Adipose tissue (tissue), 3 donors: ENCODE measurements around the gene MYO1C. TPM values are rescaled to one million over a fixed set of nuclear protein-coding genes. Genes with fewer than 3 reads are reported as not detected.
"Not testable (repeated sequence)": the region's sequence is repeated elsewhere in the genome, so short reads cannot be mapped to it uniquely, and the experiment has no call there.

Experiments used
- H3K27ac ChIP-seq: one replicate; pipeline ENCODE4 v1.5.1; 2013; ENCODE audit warnings: low read depth, low read length
- WGBS, 3 donors: extraction: QIAGEN DNeasy Blood & Tissue Kit; methylation state at CpG; one replicate each; pipeline ENCODE4 v1.1.7; 2013; 5-methylcytosine and 5-hydroxymethylcytosine counted together
- polyA plus RNA-seq, 3 donors: library from polyadenylated mRNA; stranded (reverse); fragments of 200-250 nt; gene quantifications; one replicate each; pipeline ENCODE4 v1.2.3, GENCODE V29; 2013
- donor health status: healthy with polysubstance abuse.
- donor health status: Bipolar disorder and iron deficiency.
- donor health status: healthy.

Gene MYO1C
- polyA plus RNA-seq, 3 donors: 76.1 to 339 (median 135) TPM

DNA sequence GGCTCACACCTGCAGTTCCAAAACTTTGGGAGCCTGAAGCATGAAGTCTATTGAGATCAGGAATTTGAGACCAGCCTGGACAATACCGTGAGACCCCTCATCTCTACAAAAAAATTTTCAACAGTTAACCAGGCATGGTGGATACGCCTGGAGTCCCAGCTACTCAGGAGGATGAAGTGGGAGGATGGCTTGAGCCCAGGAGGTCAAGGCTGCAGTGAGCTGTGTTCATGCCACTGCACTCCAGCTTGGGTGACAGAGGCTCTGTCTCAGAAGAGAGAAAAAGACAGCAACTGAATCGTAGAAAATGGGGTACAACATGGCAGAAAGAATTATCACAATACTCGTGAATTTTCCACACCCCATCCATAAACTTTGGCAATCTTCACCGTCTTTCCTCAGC, 39.6 kb downstream of the MYO1C start:
- no peak overlapping the region for H3K27ac ChIP-seq
- 49 to 72% (median 66%) methylated on average over 5 of the region's 5 CpGs for WGBS, 3 donors

DNA sequence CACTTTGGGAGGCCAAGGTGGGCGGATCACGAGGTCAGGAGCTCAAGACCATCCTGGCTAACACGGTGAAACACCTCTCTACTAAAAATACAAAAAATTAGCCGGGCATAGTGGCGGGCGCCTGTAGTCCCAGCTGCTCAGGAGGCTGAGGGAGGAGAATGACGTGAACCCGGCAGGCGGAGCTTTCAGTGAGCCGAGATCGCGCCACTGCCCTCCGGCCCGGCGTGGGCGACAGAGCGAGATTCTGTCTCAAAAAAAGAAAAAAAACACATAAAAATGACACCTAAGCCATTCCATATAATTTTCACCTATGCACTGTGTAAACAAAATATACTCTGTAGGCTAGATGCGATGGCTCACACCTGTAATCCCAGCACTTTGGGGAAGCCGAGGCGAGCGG, 42.2 kb downstream of the MYO1C start:
- 96 to 98% (median 96%) methylated on average over 21 of the region's 21 CpGs for WGBS, 3 donors
- not testable (repeated sequence) for H3K27ac ChIP-seq

DNA sequence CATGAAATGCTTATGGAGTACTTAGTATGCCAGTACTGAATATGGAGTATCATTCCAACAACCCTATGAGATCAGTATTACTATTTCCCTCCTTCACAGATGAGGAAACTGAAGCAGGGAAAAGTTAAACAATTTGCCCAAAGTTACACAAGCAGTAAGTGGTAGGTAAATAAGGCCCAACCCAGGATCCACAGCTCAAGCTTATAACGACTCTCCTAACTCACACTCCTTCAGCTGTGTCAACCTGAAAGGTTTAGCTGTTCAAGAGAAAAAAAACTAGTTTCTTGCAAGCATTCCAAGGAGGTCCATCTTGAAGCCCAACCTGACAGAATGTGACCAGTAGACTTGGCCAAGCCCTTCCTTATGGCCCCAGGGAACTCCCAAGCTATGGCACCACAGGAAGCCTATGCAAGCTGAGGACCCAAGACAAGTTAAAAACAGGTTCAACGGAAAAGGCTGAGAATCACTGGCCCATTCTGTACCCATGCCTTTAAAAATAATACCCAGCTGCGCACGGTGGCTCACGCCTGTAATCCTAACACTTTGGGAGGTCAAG, 43.0 kb downstream of the MYO1C start:
- WGBS, 3 donors: 85 to 90% (median 88%) methylated on average over 5 of the region's 5 CpGs
- H3K27ac ChIP-seq: no peak overlapping the region

DNA sequence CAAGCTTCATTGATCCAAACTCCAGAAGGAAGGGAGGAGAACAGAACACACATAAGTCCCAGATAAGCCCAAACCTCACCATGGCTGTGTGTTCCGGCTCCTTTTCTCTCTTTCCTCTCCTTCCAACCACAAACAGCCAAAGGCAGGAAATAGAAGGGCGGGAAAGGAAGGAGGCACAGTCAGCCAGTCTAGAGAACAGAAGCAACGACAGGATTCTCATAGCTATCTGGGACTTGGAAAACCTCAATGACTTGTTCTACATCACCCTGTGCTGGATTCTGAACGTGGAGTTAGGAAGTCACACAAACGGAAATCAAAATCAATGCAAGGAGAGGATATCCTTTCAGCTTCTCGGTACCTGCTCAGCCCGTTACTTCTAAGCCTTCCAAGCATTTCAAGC, 45.4 kb downstream of the MYO1C start:
- WGBS, 3 donors: 37 to 73% (median 51%) methylated on average over 7 of the region's 7 CpGs
- no peak overlapping the region for H3K27ac ChIP-seq

DNA sequence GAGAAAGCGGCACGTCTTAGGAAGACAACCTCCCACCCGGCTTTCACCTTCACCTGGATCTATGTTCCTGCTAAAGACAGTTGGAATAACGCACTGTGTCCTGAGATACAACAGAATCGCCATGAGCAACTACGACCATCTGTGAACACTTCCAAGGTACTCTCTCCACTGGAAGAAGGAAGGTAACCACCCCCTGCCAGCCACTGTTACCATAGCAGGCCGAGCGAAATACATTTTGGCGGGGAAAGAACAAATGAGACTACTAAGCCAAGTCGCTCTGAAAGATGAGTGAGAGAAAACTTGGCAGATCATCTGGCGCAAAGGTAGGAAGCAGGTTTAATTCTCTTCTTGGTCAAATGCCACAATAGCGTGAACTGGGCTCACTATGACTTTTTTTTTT, 46.3 kb downstream of the MYO1C start:
- 86 to 93% (median 93%) methylated on average over 12 of the region's 12 CpGs for WGBS, 3 donors
- no peak overlapping the region for H3K27ac ChIP-seq

DNA sequence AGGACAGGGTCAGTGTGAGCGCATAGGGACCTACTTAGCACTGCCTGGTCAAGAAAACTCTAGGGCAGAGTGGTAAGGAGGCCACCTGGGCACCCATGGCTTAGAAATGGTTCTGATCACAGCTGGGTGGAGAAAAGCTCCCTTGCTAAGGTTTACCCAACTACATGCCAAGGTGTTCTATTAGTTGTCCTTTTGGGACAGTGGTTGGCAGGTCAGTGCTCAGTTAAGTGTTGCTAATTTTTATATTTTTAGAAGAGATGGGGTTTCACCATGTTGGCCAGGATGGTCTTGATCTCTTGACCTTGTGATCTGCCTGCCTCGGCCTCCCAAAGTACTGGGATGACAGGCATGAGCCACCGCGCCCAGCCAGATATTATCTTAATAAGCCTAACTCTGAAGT, 46.8 kb downstream of the MYO1C start:
- not testable (repeated sequence) for H3K27ac ChIP-seq

DNA sequence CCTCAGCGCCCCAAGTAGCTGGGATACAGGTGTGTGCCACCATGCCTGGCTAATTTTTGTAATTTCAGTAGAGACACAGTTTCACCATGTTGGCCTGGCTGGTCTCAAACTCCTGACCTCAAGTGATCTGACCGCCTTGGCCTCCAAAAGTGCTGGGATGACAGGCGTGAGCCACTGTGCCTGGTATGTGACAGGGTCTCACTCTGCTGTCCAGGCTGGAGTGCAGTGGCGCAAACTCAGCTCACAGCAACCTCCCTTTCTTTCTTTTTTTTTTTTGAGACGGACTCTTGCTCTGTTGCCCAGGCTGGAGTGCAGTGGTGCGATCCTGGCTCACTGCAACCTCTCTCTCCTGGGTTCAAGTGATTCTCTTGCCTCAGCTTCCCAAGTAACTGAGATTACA, 49.8 kb downstream of the MYO1C start:
- WGBS, 3 donors: 93 to 99% (median 94%) methylated on average over 5 to 6 of the region's 6 CpGs
- H3K27ac ChIP-seq: not testable (repeated sequence)

More for the DNA sequence above, 46.8 kb downstream of the MYO1C start:
- 94 to 97% (median 96%) methylated on average over 4 of the region's 4 CpGs for WGBS, 3 donors

DNA sequence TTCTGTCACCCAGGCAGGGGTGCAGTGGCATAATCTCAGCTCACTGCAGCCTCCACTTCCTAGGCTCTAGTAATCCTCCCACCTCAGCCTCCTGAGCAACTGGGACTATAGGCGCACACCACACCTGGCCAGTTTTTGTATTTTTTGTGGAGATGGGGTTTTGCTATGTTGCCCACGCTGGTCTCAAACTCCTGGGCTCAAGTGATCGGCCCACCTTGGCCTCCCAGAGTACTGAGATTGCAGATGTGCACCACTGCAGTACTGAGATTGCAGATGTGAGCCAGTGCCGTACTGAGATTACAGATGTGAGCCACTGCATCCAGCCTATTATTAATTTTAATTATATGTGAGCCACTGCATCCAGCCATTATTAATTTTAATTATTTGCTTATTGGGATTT, 50.3 kb downstream of the MYO1C start:
- no peak overlapping the region for H3K27ac ChIP-seq
- 96 to 97% (median 97%) methylated on average over 4 of the region's 4 CpGs for WGBS, 3 donors

DNA sequence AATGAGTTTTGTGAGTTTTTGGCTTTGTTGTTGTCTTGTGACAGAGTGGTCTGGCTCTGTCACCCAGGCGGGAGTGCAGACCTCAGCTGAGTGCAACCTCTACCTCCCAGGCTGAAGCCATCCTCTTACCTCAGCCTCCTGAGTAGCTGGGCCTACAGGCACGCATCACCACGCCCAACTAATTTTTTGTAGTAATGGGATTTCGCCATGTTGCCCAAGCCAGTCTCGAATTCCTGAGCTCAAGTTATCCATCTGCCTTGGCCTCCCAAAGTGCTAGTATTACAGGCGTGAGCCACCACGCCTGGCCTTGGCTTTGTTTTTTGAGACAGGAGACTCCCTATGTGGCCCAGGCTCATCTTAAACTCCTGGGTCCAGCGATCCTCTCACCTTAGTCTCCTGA, 51.6 kb downstream of the MYO1C start:
- 89 to 99% (median 96%) methylated on average over 8 of the region's 8 CpGs for WGBS, 3 donors
- H3K27ac ChIP-seq: no peak overlapping the region

DNA sequence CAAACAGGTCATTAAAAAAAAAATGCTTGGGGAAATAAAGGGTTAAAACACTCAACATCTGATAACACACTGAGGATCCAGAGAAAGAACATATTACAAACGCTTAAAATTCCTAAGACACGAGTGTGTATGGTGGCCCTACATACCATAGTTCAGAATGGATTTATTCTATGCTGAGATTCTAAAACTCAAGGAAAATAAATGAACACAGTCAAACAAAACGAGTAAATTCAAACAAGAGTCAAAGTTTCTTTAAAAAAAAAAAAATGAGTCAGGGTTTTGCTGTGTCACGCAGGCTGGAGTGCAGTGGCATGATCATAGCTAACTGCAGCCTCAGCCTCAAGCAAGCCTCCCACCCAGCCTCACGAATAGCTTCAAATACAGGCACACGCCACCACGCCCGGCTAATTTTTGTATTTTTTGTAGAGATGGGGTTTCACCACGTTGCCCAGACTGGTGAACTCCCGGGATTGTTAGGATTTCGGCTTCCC, 53.8 kb downstream of the MYO1C start:
- WGBS, 3 donors: 48 to 68% (median 67%) methylated on average over 11 of the region's 11 CpGs
- H3K27ac ChIP-seq: no peak overlapping the region

DNA sequence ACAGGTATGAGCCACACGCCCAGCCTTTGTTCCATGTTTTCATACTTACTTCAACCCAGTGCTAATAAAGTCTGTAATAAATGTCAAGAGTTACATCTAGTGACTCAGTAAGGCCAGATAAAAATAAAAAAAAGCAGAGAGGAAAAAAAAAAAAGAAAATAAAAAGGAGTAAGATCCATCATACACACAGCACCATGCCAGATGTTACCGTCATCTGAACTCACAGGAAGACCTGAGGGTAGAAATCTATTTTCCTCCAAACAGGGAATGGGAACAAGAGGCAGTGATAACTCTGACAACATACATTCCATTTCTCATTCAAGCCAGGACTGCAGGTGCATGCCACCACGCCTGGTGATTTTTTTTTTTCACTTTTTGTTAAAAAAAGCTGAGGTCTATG, 57.2 kb downstream of the MYO1C start:
- WGBS, 3 donors: 81 to 91% (median 91%) methylated on average over 3 of the region's 3 CpGs
- no peak overlapping the region for H3K27ac ChIP-seq

DNA sequence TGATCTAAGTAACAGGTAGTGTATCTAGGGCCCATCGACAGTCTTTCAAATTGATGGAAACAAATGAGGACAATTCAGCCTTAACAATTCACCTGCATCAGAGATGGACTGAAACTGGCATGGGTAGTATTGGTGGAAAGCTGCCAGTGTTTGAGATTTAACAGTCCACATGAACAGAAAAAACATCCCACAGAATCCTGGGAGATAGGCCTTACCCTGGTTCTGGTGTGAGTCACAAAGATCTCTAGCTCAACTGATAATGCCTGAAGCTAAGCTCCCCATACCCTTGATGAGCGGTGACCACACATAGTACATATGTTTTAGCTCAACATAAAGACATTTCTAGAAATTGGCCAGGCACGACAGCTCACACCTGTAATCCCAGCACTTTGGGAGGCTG, 58.3 kb downstream of the MYO1C start:
- 86 to 97% (median 92%) methylated on average over 3 of the region's 3 CpGs for WGBS, 3 donors
- no peak overlapping the region for H3K27ac ChIP-seq

DNA sequence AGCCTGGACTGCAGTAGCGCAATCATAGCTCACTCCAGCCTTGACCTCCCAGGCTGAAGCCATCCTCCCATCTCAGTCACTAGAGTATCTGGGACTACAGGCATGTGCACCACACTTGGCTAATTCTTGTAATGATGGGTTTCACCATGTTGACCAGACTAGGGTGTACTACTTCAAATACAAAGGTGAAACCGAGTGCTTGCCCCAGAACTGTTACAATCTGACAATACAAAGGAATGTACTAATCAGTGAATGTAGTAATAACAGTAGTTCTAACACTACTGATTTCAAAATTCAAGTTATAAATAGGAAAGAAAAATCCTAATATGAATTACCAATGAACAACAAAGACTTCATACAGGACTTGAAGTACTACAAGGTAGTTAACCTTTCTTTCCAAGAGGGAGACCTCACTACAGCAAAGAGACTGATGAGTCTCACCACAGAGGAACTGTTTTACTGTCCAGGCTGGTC, 60.8 kb downstream of the MYO1C start:
- WGBS, 3 donors: 84 to 95% (median 85%) methylated on average over 2 of the region's 2 CpGs
- H3K27ac ChIP-seq: no peak overlapping the region

DNA sequence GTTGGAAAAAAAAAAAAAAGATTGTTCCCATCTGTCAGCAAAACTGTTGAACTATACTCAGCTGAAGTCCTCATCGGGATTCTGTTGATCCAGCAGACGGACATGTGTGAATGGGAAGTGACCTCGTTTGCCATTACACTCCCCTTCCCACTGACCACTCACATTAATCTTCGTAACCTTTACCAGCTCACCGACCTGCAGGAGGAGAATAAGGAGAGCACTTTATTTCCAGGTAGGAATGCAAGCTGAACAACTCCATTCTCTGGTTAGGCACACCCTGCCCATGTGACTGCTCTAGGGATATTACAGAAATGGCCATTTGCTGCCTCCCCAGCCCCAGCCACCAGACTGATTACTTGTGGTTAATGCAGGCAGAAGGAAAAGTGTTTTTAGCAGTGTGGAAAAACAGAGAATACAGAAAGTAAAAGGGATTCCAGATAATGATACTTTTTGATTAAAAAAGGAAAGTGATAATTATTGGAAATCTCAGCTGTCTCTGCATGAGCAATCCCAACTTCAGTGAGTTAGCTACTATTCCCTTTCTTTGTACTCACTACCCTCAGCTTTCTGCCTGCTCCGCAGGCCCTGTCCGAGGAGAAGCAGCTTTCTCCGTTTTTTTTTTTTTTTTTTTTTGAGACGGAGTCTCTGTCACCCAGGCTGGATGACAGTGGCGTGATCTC, 68.9 kb downstream of the MYO1C start:
- no peak overlapping the region for H3K27ac ChIP-seq

DNA sequence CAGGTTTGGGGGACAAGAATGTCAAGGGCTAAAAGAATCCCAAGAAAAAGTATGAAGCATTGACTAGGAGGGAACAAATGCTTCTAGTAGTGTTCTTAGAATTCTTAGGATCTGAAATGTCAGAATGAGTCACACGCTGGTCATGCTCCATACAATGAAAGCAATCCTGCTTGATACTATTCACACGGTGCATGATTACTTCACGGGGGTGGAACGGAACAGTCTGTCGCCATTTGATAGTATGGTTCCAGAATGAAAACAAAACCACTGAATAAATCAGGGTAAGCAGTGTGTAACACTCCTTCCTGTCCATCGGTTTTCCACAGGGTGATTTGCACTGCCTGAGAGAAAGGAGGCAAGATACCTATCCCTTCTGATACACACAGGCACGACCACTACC, 69.6 kb downstream of the MYO1C start:
- WGBS, 3 donors: 70 to 89% (median 71%) methylated on average over 7 of the region's 7 CpGs
- H3K27ac ChIP-seq: no peak overlapping the region

More for the DNA sequence above, 68.9 kb downstream of the MYO1C start:
- WGBS, 3 donors: 71 to 79% (median 79%) methylated on average over 9 to 10 of the region's 10 CpGs

DNA sequence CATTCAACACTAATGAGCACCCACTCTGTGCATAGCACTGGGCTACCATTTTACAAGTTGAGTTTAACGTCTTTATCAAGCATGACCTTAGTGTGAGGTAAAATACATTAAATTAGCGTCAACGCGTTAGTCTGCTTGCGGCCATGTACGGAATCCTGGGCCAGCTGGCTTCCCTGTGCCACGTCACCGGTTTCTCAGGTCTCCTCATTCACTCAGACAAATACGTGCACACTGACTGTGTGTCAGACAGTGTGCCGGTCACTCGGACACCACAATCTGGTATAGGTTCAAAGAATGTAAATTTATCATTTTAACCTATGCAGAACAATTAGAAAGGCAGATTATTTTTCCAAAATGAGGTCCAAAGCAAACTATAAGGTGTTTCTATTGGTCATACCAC, 71.0 kb downstream of the MYO1C start:
- 92 to 96% (median 94%) methylated on average over 11 of the region's 11 CpGs for WGBS, 3 donors
- H3K27ac ChIP-seq: no peak overlapping the region

DNA sequence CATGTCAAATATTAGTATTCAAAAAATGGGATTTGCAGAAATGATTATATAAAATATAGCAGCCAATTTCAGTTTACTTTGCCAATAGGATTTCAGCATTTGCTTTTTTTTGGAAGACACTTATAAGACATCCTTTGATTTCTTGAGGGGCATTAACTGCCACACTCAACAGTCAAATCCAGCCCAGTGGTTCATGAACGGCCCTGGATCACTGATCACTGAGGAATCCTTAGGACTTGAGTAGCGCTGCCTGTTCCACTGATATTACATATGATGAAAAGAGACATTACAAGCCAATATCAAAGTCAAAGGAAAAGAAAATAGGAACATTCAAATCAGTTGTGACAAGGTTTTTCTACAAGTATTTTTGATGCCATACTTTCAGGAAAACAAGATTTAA, 71.5 kb downstream of the MYO1C start:
- WGBS, 3 donors: 85 to 88% (median 88%) methylated on average over 2 of the region's 2 CpGs
- H3K27ac ChIP-seq: no peak overlapping the region

DNA sequence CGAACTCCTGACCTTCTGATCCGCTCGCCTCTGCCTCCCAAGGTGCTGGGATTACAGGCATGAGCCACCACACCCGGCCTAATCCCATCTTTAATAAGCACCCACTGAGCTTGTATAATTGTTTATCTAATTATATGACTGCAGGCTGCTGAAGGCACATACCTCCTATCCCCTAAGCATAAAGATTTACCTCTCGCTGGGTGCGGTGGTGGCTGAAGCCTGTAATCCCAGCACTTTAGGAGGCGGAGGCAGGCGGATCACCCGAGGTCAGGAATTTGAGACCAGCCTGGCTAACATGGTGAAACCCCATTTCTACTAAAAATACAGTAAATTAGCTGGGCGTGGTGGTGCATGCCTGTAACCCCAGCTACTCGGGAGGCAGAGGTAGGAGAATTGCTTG, 72.3 kb downstream of the MYO1C start:
- WGBS, 3 donors: 96 to 97% (median 97%) methylated on average over 11 of the region's 11 CpGs
- H3K27ac ChIP-seq: no peak overlapping the region

DNA sequence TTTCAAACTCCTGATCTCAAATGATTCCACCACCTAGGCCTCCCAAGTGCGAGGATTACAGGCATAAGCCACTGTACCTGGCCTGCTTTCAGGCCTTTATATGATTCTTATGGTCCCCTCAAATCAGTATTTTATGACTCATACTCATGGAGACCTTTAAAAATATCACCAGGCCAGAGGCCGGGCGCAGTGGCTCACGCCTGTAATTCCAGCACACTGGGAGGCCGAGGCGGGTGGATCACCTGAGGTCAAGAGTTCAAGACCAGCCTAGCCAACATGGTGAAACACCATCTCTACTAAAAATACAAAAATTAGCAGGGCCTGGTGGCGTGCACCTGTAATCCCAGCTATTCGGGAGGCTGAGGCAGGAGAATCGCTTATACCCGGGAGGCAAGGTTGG, 74.0 kb downstream of the MYO1C start:
- 94 to 96% (median 95%) methylated on average over 10 of the region's 10 CpGs for WGBS, 3 donors

DNA sequence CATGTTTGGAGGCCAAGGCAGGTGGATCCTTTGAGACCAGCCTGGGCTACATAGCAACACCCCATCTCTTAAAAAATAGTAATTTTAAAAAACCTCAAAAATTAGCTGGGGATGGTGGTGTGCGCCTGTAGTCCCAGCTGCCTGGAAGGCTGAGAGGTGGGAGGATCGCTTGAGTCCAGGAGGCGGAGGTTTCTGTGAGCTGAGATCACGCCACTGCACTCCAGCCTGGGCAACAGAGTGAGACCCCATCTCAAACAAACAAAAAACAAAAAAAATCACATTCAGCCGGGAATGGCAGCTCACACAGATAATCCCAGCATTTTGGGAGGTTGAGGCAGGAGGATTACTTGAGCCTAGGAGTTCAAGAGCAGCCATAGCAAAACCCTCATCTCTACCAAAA, 76.1 kb downstream of the MYO1C start:
- H3K27ac ChIP-seq: no peak overlapping the region
- WGBS, 3 donors: 94 to 97% (median 94%) methylated on average over 5 of the region's 5 CpGs

More for the DNA sequence above, 74.0 kb downstream of the MYO1C start:
- not testable (repeated sequence) for H3K27ac ChIP-seq
